MM.1S (cell line): Measurements from ENCODE around the gene CEL.
A peak's percentile ranks its signal among the peaks of the same experiment; 100 is the strongest.
"Not testable (repeated sequence)": the region's sequence is repeated elsewhere in the genome, so short reads cannot be mapped to it uniquely, and the experiment has no call there.

Source experiments
- DNase-seq: peaks from one replicate; pipeline ENCODE4 v3.0.0-alpha.2; 2015
- H2AFZ ChIP-seq: fragments of 300-600 bp; sonication (generic); 2 replicates; pipeline ENCODE4 v1.6.0; 2016; ENCODE audit warnings: antibody characterized with exemption, low read length
- H3F3A ChIP-seq: fragments of 300-600 bp; sonication (generic); 2 replicates; pipeline ENCODE4 v1.6.1; 2016; ENCODE audit warnings: mild to moderate bottlenecking, antibody characterized with exemption, low read length, moderate library complexity, mixed read lengths; ENCODE audit not compliant: insufficient read depth
- H3K27ac ChIP-seq: fragments of 300-600 bp; sonication (generic); 2 replicates; pipeline ENCODE4 v1.5.1; 2016; ENCODE audit warnings: mild to moderate bottlenecking, low read length
- H3K27me3 ChIP-seq: fragments of 300-600 bp; sonication (generic); replicated peaks from 2 replicates; pipeline ENCODE4 v1.6.0; 2016; ENCODE audit warnings: low read length; ENCODE audit not compliant: insufficient read depth
- H3K36me3 ChIP-seq: fragments of 300-600 bp; sonication (generic); replicated peaks from 2 replicates; pipeline ENCODE4 v1.6.1; 2016; ENCODE audit warnings: mild to moderate bottlenecking, low read length, mixed read lengths; ENCODE audit not compliant: insufficient read depth
- H3K4me1 ChIP-seq: fragments of 300-600 bp; sonication (generic); 2 replicates; pipeline ENCODE4 v1.6.1; 2016; ENCODE audit warnings: low read length, mixed read lengths
- H3K4me2 ChIP-seq: fragments of 300-600 bp; sonication (generic); 2 replicates; pipeline ENCODE4 v1.6.0; 2016; ENCODE audit warnings: low read depth, low read length
- H3K4me3 ChIP-seq: fragments of 300-600 bp; sonication (generic); 2 replicates; pipeline ENCODE4 v1.5.1; 2016; ENCODE audit warnings: low read length, mixed read lengths
- H3K79me2 ChIP-seq: fragments of 300-600 bp; sonication (generic); 2 replicates; pipeline ENCODE4 v1.6.1; 2016; ENCODE audit warnings: mixed run types, low read length, mixed read lengths
- H3K9ac ChIP-seq: fragments of 300-600 bp; sonication (generic); 2 replicates; pipeline ENCODE4 v1.6.1; 2016; ENCODE audit warnings: low read length, mixed read lengths
- H3K9me2 ChIP-seq: fragments of 300-600 bp; sonication (generic); replicated peaks from 2 replicates; pipeline ENCODE4 v1.6.1; 2016; ENCODE audit warnings: mild to moderate bottlenecking, low read length, mixed read lengths; ENCODE audit not compliant: insufficient read depth
- H3K9me3 ChIP-seq: fragments of 300-600 bp; sonication (generic); replicated peaks from 2 replicates; pipeline ENCODE4 v1.6.1; 2016; ENCODE audit warnings: mild to moderate bottlenecking, low read length, mixed read lengths; ENCODE audit not compliant: insufficient read depth
- H4K20me1 ChIP-seq: fragments of 300-600 bp; sonication (generic); 2 replicates; pipeline ENCODE4 v1.6.1; 2016; ENCODE audit warnings: mild to moderate bottlenecking, low read length, moderate library complexity, mixed read lengths; ENCODE audit not compliant: insufficient read depth
- EZH2 ChIP-seq: fragments of 300-600 bp; sonication (generic); optimal IDR thresholded peaks from 2 replicates; pipeline ENCODE3; 2017; ENCODE audit warnings: low read depth, mild to moderate bottlenecking, antibody characterized with exemption, low read length, mixed read lengths
- EZH2phosphoT487 ChIP-seq: fragments of 300-600 bp; sonication (generic); IDR thresholded peaks from 2 replicates; pipeline ENCODE4 v1.6.1; 2018; ENCODE audit warnings: antibody characterized with exemption, low read length
- TF ChIP-seq, protein P1 (sequence below): fragments of 300-600 bp; sonication (generic); IDR thresholded peaks from 2 replicates; pipeline ENCODE4 v1.5.1; 2016; ENCODE audit warnings: antibody characterized with exemption, low read length, mixed read lengths

Gene CEL

GRCh38 chr9:133058550-133059320, 3.0 kb upstream of the CEL start:
- no peak overlapping the region for H3K9ac ChIP-seq

GRCh38 chr9:133059623-133060022, 2.2 kb upstream of the CEL start:
- TF ChIP-seq, protein P1, sequence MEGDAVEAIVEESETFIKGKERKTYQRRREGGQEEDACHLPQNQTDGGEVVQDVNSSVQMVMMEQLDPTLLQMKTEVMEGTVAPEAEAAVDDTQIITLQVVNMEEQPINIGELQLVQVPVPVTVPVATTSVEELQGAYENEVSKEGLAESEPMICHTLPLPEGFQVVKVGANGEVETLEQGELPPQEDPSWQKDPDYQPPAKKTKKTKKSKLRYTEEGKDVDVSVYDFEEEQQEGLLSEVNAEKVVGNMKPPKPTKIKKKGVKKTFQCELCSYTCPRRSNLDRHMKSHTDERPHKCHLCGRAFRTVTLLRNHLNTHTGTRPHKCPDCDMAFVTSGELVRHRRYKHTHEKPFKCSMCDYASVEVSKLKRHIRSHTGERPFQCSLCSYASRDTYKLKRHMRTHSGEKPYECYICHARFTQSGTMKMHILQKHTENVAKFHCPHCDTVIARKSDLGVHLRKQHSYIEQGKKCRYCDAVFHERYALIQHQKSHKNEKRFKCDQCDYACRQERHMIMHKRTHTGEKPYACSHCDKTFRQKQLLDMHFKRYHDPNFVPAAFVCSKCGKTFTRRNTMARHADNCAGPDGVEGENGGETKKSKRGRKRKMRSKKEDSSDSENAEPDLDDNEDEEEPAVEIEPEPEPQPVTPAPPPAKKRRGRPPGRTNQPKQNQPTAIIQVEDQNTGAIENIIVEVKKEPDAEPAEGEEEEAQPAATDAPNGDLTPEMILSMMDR = no peak
- no peak for TF ChIP-seq EZH2phosphoT487
- no peak for TF ChIP-seq EZH2
- H3K36me3 ChIP-seq = no peaks in the 10 kb centered on the region
- no peak overlapping the region for H3K4me3 ChIP-seq
- DNase-seq = no peak
- H3K4me1 ChIP-seq = peaks cover 21% of the 10 kb centered on the region
- no peaks in the 10 kb centered on the region for H3K9me2 ChIP-seq
- H3F3A ChIP-seq = peaks cover 3% of the 10 kb centered on the region; the same call in 1 of the 2 replicates
- H3K9ac ChIP-seq = no peak overlapping the region
- no peak overlapping the region for H3K27ac ChIP-seq
- no peaks in the 10 kb centered on the region for H3K27me3 ChIP-seq
- H3K79me2 ChIP-seq = no peaks in the 10 kb centered on the region
- no peaks in the 10 kb centered on the region for H4K20me1 ChIP-seq
- no peak overlapping the region for H3K4me2 ChIP-seq
- H2AFZ ChIP-seq = no peak overlapping the region
- H3K9me3 ChIP-seq = no peaks in the 10 kb centered on the region

More at GRCh38 chr9:133058550-133059320, 3.0 kb upstream of the CEL start:
- peaks cover 3% of the 10 kb centered on the region; the same call in 1 of the 2 replicates for H3F3A ChIP-seq
- peaks cover 21% of the 10 kb centered on the region for H3K4me1 ChIP-seq
- H3K79me2 ChIP-seq = no peaks in the 10 kb centered on the region
- H4K20me1 ChIP-seq = no peaks in the 10 kb centered on the region
- H3K9me3 ChIP-seq = no peaks in the 10 kb centered on the region
- H3K4me3 ChIP-seq = no peak overlapping the region
- no peak overlapping the region for H2AFZ ChIP-seq
- H3K36me3 ChIP-seq = no peaks in the 10 kb centered on the region
- H3K4me2 ChIP-seq = no peak overlapping the region
- peak; percentile 60 for DNase-seq
- H3K27me3 ChIP-seq = no peaks in the 10 kb centered on the region
- TF ChIP-seq, protein P1 = no peak
- H3K9me2 ChIP-seq = no peaks in the 10 kb centered on the region
- H3K27ac ChIP-seq = peak overlapping the region; percentile 16; the same call in 1 of the 2 replicates

DNA sequence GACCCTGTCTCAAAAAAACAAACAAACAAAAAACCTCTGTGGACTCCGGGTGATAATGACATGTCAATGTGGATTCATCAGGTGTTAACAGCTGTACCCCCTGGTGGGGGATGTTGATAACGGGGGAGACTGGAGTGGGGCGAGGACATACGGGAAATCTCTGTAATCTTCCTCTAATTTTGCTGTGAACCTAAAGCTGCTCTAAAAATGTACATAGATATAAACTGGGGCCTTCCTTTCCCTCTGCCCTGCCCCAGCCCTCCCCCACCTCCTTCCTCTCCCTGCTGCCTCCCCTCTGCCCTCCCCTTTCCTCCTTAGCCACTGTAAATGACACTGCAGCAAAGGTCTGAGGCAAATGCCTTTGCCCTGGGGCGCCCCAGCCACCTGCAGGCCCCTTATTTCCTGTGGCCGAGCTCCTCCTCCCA, 1.4 kb upstream of the CEL start:
- TF ChIP-seq, protein P1 = no peak; the same call in 1 of the 2 replicates
- TF ChIP-seq EZH2phosphoT487 (no peak), EZH2 (no peak)
- Histone ChIP-seq H3K79me2 (no peaks in the 10 kb centered on the region), H2AFZ (no peak overlapping the region)

DNA sequence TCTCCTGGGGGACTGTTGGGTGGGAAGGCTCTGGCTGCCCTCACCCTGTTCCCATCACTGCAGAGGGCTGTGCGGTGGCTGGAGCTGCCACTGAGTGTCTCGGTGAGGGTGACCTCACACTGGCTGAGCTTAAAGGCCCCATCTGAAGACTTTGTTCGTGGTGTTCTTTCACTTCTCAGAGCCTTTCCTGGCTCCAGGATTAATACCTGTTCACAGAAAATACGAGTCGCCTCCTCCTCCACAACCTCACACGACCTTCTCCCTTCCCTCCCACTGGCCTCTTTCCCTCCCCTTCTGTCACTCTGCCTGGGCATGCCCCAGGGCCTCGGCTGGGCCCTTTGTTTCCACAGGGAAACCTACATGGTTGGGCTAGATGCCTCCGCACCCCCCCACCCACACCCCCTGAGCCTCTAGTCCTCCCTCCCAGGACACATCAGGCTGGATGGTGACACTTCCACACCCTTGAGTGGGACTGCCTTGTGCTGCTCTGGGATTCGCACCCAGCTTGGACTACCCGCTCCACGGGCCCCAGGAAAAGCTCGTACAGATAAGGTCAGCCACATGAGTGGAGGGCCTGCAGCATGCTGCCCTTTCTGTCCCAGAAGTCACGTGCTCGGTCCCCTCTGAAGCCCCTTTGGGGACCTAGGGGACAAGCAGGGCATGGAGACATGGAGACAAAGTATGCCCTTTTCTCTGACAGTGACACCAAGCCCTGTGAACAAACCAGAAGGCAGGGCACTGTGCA, 590 bp upstream of the CEL start:
- H3K9ac ChIP-seq, H3K9me2 ChIP-seq, H4K20me1 ChIP-seq, H3K36me3 ChIP-seq, H3K79me2 ChIP-seq, H3K27me3 ChIP-seq, H2AFZ ChIP-seq, H3K4me3 ChIP-seq, DNase-seq, H3F3A ChIP-seq, H3K9me3 ChIP-seq: not testable (repeated sequence)
- Histone ChIP-seq H3K4me1 (peaks cover 21% of the 10 kb centered on the region), H3K27ac (peak overlapping the region; percentile 52; the same call in 1 of the 2 replicates), H3K4me2 (peak overlapping the region; percentile 21; the same call in 1 of the 2 replicates)

More for the DNA sequence above, 1.4 kb upstream of the CEL start:
- H3K27me3 ChIP-seq = 0 out of 2 replicates have a peak, but pooled peaks cover 4% of the 10 kb centered on the region
- H3K9me2 ChIP-seq = no peaks in the 10 kb centered on the region
- H3K36me3 ChIP-seq = no peaks in the 10 kb centered on the region
- peak overlapping the region; percentile 45; the same call in 1 of the 2 replicates for H3K27ac ChIP-seq
- no peak overlapping the region for H3K4me3 ChIP-seq
- H3F3A ChIP-seq = peaks cover 3% of the 10 kb centered on the region; the same call in 1 of the 2 replicates
- peak overlapping the region; percentile 37; the same call in 1 of the 2 replicates for H3K4me2 ChIP-seq
- H3K4me1 ChIP-seq = peaks cover 21% of the 10 kb centered on the region
- peak; percentile 45 for DNase-seq
- no peaks in the 10 kb centered on the region for H3K9me3 ChIP-seq
- no peaks in the 10 kb centered on the region for H4K20me1 ChIP-seq
- no peak overlapping the region for H3K9ac ChIP-seq

DNA sequence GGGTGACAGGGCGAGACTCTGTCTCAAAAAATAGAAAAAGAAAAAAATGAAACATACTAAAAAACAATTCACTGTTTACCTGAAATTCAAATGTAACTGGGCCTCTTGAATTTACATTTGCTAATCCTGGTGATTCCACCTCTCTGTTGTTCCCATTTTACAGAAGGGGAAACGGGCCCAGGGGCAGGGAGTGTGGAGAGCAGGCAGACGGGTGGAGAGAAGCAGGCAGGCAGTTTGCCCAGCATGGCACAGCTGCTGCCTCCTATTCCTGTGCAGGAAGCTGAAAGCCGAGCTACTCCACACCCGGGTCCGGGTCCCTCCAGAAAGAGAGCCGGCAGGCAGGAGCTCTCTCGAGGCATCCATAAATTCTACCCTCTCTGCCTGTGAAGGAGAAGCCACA, 788 bp downstream of the CEL start:
- not testable (repeated sequence) for H3K27me3 ChIP-seq, DNase-seq, H3K79me2 ChIP-seq, H4K20me1 ChIP-seq, H3K36me3 ChIP-seq, H3K9ac ChIP-seq, H3K4me2 ChIP-seq, H2AFZ ChIP-seq, H3K27ac ChIP-seq, H3K9me2 ChIP-seq, H3K4me3 ChIP-seq, H3F3A ChIP-seq, H3K9me3 ChIP-seq
- peaks cover 21% of the 10 kb centered on the region for H3K4me1 ChIP-seq
